HFF-Myc (cell line): ENCODE measurements around the gene FBXL5.
A peak's percentile ranks its signal among the peaks of the same experiment; 100 is the strongest.

ENCODE experiments used
- DNase-seq: peaks from one replicate; pipeline ENCODE4 v3.0.0-alpha.2; 2011; ENCODE audit warnings: low read depth; ENCODE audit errors: extremely low read depth
- H3K4me3 ChIP-seq: replicated peaks from 2 replicates; pipeline ENCODE4 v1.5.1; 2011; ENCODE audit warnings: low read depth, mild to moderate bottlenecking, control low read depth, low read length
- CTCF ChIP-seq: IDR thresholded peaks from 2 replicates; pipeline ENCODE4 v1.5.1; 2012; ENCODE audit warnings: mild to moderate bottlenecking, low read depth, low read length, control low read depth; ENCODE audit errors: missing control alignments

Gene FBXL5

GRCh38 chr4:15695240-15695699, 40.1 kb upstream of the FBXL5 start:
- DNase-seq: peak; percentile 100
- H3K4me3 ChIP-seq: peak overlapping the region; percentile 10; the same call in 1 of the 2 replicates
- TF ChIP-seq CTCF: no peak

GRCh38 chr4:15694431-15694830, 39.3 kb upstream of the FBXL5 start:
- DNase-seq: no peak
- TF ChIP-seq CTCF: no peak
- no peak overlapping the region for H3K4me3 ChIP-seq

DNA sequence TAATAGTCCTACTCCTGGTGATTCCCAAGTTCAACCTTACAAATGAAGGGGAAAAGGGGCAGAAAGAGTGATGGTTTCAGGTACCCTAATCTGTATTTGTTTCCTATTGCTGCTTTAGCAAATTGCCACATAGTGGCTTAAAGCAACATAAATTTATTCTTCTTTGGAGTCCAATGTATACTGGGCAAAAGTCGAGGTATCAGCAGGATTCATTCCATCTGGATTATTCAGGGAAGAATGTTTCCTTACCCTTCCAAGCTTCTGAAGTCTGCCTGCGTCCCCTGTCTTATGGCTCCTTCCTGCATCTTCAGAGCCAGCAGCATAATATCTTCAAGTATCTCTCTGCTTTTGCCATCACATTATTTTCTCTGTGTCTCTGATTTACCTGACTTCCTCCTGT, 37.4 kb upstream of the FBXL5 start:
- TF ChIP-seq CTCF: no peak
- DNase-seq: no peak

DNA sequence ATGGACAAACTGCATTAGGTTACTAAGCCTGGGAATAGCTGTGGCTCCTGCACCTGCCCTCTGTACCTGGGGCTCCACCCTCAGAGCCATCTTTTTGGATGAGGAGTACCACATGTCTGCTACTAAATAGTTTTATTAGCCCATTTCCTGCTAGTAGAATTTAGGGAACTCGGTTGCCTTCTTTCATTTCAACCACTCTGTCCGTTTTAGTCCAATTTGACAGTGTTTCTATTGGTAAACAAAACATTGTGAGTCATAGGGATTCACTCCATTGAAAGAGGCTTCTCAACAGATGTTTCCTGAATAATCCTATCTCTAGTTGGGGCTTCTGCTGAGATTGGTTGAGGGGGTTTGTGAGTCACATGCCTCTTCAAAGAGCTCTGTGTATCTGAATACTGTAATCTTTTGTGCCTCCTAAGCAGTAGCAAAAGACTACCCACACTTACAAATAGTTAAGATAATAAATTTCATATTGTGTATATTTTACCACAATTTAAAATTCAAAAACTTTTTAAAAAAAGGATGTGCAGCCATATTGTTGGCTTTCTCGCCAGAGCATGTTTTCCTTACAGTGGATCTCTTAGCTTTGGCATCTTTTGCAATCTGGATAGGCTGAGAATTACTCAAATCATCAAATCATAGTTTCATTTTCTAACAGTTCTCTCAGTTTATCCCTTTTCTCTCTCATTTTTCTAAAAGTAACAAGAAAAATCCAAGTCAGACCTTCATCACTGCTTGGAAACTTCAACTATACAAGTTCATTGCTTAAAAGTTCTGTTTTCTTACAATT, 36.4 kb upstream of the FBXL5 start:
- TF ChIP-seq CTCF: no peak
- peak; percentile 84 for DNase-seq
- H3K4me3 ChIP-seq: no peak overlapping the region

More for the DNA sequence above, 37.4 kb upstream of the FBXL5 start:
- no peak overlapping the region for H3K4me3 ChIP-seq

DNA sequence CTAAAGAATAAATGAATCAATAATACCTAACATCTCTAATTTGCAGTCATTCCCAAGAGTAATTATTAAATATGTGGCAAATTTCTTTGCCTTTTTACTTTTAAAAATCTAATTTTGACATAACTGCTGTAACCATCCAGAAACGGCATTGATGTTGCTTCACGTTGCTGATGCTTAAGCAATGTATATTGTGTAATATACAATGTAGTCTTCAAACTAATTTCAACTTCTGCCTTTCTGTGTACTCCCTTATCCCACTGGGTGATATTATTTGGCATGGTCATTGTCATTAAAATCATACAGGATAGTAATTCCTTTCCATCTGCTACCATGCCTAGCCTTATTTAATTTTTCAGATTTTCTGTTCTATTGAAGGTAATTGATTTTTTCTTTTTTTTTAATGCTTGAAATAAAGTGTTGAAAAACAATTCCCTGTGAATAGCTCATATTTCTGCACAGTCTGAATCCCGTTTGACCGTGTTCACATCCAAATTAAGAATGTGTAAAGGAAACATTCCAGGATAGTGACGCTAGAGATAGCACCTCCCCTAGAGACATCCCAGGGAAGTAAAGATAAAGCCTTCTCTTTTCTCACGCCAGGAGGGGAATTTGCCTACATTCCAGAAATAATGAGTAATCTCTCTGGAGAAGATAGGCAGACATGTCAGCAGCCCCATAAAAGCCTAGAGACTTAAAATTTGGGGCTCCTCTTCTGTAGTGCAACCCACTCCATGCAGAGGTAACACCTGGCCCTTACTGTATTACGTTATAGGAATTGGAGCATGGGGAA, 35.1 kb upstream of the FBXL5 start:
- no peak for TF ChIP-seq CTCF
- peak; percentile 56 for DNase-seq
- H3K4me3 ChIP-seq: no peak overlapping the region

DNA sequence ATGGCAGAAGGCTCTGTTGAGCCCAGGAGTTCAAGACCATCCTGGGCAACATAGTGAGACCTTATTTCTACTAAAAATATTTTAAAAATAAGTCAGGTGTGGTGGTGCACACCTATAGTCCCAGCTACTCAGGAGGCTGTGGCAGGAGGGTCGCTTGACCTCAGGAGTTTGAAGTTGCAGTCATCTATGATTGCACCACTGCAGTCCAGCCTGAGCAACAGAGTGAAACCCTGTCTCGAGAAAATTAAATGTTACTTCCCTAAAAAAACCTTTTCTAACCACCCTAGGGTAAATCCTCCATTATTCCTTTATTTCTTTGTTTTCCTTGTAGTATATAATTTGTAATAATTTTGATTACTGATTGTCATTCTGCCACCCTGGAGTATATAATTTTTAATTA, 34.4 kb upstream of the FBXL5 start:
- no peak for DNase-seq

More for the DNA sequence above, 34.4 kb upstream of the FBXL5 start:
- no peak overlapping the region for H3K4me3 ChIP-seq
- no peak for TF ChIP-seq CTCF
